ENCODE measurements around the gene TRIM24. TPM values are rescaled to one million over a fixed set of nuclear protein-coding genes. Genes with fewer than 3 reads are reported as not detected.

TRIM24 gene
- total RNA-seq, 2 experiments from 2014 or later: 17.5 to 26.8 TPM

DNA sequence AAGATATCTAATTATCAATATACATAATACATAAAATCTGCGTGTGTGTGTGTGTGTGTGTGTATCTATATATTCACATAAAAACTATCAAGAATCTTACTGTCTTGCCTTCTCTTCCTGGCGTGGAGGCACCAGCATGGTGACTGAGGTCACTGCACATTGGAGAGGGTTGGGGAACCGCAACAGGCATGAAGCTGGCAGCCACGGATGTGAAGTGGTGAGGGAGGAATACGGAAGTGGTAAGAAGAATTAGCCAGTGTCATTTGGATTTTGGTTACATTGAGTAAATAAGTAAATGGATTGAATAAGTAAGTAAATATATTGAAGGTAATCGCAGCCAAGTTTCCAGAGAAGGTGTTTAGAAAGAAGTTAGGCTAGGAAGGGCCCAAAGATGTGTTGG lies 85.1 kb downstream of the TRIM24 start:
- H3K4me3 ChIP-seq (ENCODE audit: low read depth, low read length, poor library complexity, severe bottlenecking): no peak overlapping the region
- no peak for DNase-seq (ENCODE audit: low spot score)
- POLR2A ChIA-PET: no interaction called here
- intact Hi-C loops (cut with micrococcal nuclease; ENCODE audit: unreplicated experiment): no loop called here
- H2AFZ ChIP-seq (ENCODE audit: low read length): no peak overlapping the region
- TF ChIP-seq, protein P1, sequence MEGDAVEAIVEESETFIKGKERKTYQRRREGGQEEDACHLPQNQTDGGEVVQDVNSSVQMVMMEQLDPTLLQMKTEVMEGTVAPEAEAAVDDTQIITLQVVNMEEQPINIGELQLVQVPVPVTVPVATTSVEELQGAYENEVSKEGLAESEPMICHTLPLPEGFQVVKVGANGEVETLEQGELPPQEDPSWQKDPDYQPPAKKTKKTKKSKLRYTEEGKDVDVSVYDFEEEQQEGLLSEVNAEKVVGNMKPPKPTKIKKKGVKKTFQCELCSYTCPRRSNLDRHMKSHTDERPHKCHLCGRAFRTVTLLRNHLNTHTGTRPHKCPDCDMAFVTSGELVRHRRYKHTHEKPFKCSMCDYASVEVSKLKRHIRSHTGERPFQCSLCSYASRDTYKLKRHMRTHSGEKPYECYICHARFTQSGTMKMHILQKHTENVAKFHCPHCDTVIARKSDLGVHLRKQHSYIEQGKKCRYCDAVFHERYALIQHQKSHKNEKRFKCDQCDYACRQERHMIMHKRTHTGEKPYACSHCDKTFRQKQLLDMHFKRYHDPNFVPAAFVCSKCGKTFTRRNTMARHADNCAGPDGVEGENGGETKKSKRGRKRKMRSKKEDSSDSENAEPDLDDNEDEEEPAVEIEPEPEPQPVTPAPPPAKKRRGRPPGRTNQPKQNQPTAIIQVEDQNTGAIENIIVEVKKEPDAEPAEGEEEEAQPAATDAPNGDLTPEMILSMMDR (conservative IDR thresholded peaks at IDR 0.05; ENCODE audit: low read length): no peak
- TF ChIP-seq EZH2phosphoT487 (IDR thresholded peaks at IDR 0.05; ENCODE audit: borderline replicate concordance, low read depth, low read length): no peak
- CTCF ChIA-PET (ENCODE audit: unreplicated experiment): no interaction called here
- H3K36me3 ChIP-seq (ENCODE audit: insufficient read depth, low read length): peaks cover 60% of the 10 kb centered on the region
- no peak overlapping the region for H3K27ac ChIP-seq (ENCODE audit: low read depth, low read length, poor library complexity, severe bottlenecking)
- H4K20me1 ChIP-seq (ENCODE audit: insufficient read depth, low read length): no peaks in the 10 kb centered on the region
- no peaks in the 10 kb centered on the region for H3K4me1 ChIP-seq (ENCODE audit: insufficient read depth, low read length, poor library complexity, severe bottlenecking)
- no peaks in the 10 kb centered on the region for H3K9me2 ChIP-seq (ENCODE audit: insufficient read depth, low read length)
- no TSS peak for BruUV-seq (replicated peaks)
- no peak overlapping the region for H3K4me2 ChIP-seq (ENCODE audit: low read length)
- no peaks in the 10 kb centered on the region for H3K79me2 ChIP-seq (ENCODE audit: insufficient read depth, low read depth, low read length)
- no peaks in the 10 kb centered on the region for H3K9me3 ChIP-seq (ENCODE audit: low read length)

DNA sequence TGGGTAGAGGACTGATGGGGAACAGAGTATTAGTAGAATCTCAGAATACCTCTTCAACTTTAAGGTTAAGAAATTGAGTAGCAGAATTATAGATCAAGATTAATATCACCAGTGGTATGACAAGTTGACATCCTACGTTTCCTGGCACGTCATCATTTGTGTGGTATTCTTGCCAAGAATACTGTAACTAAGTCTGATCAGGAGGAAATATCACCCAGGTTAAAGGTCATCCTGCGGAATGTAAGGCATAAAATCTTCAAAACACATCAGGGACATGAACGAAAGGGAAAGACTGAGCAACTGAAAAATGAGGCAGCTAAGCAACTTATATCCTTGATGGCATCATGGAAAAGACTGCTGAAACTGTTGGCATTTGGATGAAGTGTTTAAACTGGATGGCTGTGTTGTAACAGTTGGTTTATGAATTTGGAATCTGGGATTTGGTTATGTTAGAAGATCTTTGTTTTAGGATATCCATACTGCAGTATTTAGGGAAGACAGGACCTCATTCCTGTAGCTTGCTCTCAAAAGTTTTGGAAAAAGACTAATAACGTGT lies 86.1 kb downstream of the TRIM24 start:
- H4K20me1 ChIP-seq (ENCODE audit: insufficient read depth, low read length): no peaks in the 10 kb centered on the region
- H3K4me1 ChIP-seq (ENCODE audit: insufficient read depth, low read length, poor library complexity, severe bottlenecking): no peaks in the 10 kb centered on the region
- H2AFZ ChIP-seq (ENCODE audit: low read length): no peak overlapping the region
- ChIA-PET CTCF (ENCODE audit: unreplicated experiment) (no interaction called here), POLR2A (interaction anchor here (1.4 kb wide), 1 partner anchor 85 kb away, joined by 3 read pairs; no protein-coding TSS in a partner anchor)
- no peaks in the 10 kb centered on the region for H3K79me2 ChIP-seq (ENCODE audit: insufficient read depth, low read depth, low read length)
- H3K4me3 ChIP-seq (ENCODE audit: low read depth, low read length, poor library complexity, severe bottlenecking): no peak overlapping the region
- peaks cover 55% of the 10 kb centered on the region for H3K36me3 ChIP-seq (ENCODE audit: insufficient read depth, low read length)
- intact Hi-C loops (cut with micrococcal nuclease; ENCODE audit: unreplicated experiment): no loop called here
- TF ChIP-seq, protein P1 (conservative IDR thresholded peaks at IDR 0.05; ENCODE audit: low read length): no peak
- no peak for TF ChIP-seq EZH2phosphoT487 (IDR thresholded peaks at IDR 0.05; ENCODE audit: borderline replicate concordance, low read depth, low read length)
- BruUV-seq (replicated peaks): no TSS peak
- no peak overlapping the region for H3K27ac ChIP-seq (ENCODE audit: low read depth, low read length, poor library complexity, severe bottlenecking)
- no peaks in the 10 kb centered on the region for H3K9me3 ChIP-seq (ENCODE audit: low read length)
- no peak overlapping the region for H3K4me2 ChIP-seq (ENCODE audit: low read length)
- H3K9me2 ChIP-seq (ENCODE audit: insufficient read depth, low read length): no peaks in the 10 kb centered on the region
- DNase-seq (ENCODE audit: low spot score): no peak

DNA sequence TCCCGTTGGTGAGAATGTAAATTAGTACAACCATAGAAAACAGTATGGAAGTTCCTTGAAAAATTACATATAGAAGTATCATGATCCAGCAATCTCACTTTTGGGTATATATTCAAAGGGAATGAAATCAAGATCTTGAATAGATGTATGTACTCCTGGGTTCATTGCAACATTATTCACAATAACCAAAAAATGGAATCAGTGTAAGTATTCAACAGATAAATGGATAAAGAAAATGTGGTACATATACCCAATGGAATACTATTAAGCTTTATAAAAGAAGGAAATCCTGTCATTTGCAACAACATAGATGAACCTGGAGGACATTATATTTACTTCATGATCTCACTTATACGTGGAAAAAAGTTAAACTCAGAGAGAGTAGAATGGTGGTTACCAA lies 86.8 kb downstream of the TRIM24 start:
- no TSS peak for BruUV-seq (replicated peaks)
- ChIA-PET POLR2A (interaction anchor here (1.4 kb wide), 1 partner anchor 86 kb away, joined by 3 read pairs; no protein-coding TSS in a partner anchor), CTCF (ENCODE audit: unreplicated experiment) (no interaction called here)
- no peaks in the 10 kb centered on the region for H4K20me1 ChIP-seq (ENCODE audit: insufficient read depth, low read length)
- no peak for TF ChIP-seq EZH2phosphoT487 (IDR thresholded peaks at IDR 0.05; ENCODE audit: borderline replicate concordance, low read depth, low read length)
- TF ChIP-seq, protein P1 (conservative IDR thresholded peaks at IDR 0.05; ENCODE audit: low read length): no peak
- H3K36me3 ChIP-seq (ENCODE audit: insufficient read depth, low read length): peaks cover 55% of the 10 kb centered on the region
- intact Hi-C loops (cut with micrococcal nuclease; ENCODE audit: unreplicated experiment): no loop called here
- no peak overlapping the region for H3K27ac ChIP-seq (ENCODE audit: low read depth, low read length, poor library complexity, severe bottlenecking)
- no peaks in the 10 kb centered on the region for H3K79me2 ChIP-seq (ENCODE audit: insufficient read depth, low read depth, low read length)
- H2AFZ ChIP-seq (ENCODE audit: low read length): no peak overlapping the region
- H3K9me3 ChIP-seq (ENCODE audit: low read length): no peaks in the 10 kb centered on the region
- H3K9me2 ChIP-seq (ENCODE audit: insufficient read depth, low read length): no peaks in the 10 kb centered on the region
- no peaks in the 10 kb centered on the region for H3K4me1 ChIP-seq (ENCODE audit: insufficient read depth, low read length, poor library complexity, severe bottlenecking)
- no peak overlapping the region for H3K4me3 ChIP-seq (ENCODE audit: low read depth, low read length, poor library complexity, severe bottlenecking)
- H3K4me2 ChIP-seq (ENCODE audit: low read length): no peak overlapping the region
- DNase-seq (ENCODE audit: low spot score): no peak
